Kidney epithelial cell (primary cell): ENCODE measurements around the gene SETD3. TPM values are rescaled to one million over a fixed set of nuclear protein-coding genes. Genes with fewer than 3 reads are reported as not detected.

Experiments used
- DNase-seq: peaks from one replicate; pipeline ENCODE4 v3.0.0-alpha.2; 2010; ENCODE audit warnings: low read depth
- H3K27me3 ChIP-seq: 2 replicates; pipeline ENCODE4 v1.6.0; 2011; ENCODE audit warnings: low read length; ENCODE audit not compliant: control insufficient read depth, insufficient read depth
- H3K36me3 ChIP-seq: 2 replicates; pipeline ENCODE4 v1.5.1; 2011; ENCODE audit warnings: low read length; ENCODE audit not compliant: control insufficient read depth, insufficient read depth
- H3K4me3 ChIP-seq: 2 replicates; pipeline ENCODE4 v1.5.1; 2011; ENCODE audit warnings: low read depth, mild to moderate bottlenecking, control low read depth, low read length
- CTCF ChIP-seq: IDR thresholded peaks from 2 replicates; pipeline ENCODE4 v1.5.1; 2011; ENCODE audit warnings: mild to moderate bottlenecking, moderate library complexity, low read length, control low read depth, inconsistent platforms; ENCODE audit not compliant: insufficient read depth, poor library complexity, severe bottlenecking
- total RNA-seq: library from RNA; depleted of rRNA; stranded (reverse); fragments of >200 nt; gene quantifications from 2 replicates; pipeline ENCODE4 v1.2.3, GENCODE V29; 2015

The SETD3 gene
- total RNA-seq, 1 donor from 2014 or later, result 54.7 TPM

GRCh38 chr14:99407416-99407815 lies 73.2 kb downstream of the SETD3 start:
- no peak for DNase-seq
- H3K27me3 ChIP-seq, result no peaks in the 10 kb centered on the region
- no peak for TF ChIP-seq CTCF
- no peaks in the 10 kb centered on the region for H3K36me3 ChIP-seq
- H3K4me3 ChIP-seq, result no peak overlapping the region

GRCh38 chr14:99402950-99403349 lies 77.7 kb downstream of the SETD3 start:
- H3K27me3 ChIP-seq, result no peaks in the 10 kb centered on the region
- TF ChIP-seq CTCF, result no peak
- DNase-seq, result no peak
- H3K4me3 ChIP-seq, result no peak overlapping the region
- no peaks in the 10 kb centered on the region for H3K36me3 ChIP-seq

- Histone ChIP-seq H3K4me3 (no peak overlapping the region), H3K27me3 (no peaks in the 10 kb centered on the region), H3K36me3 (no peaks in the 10 kb centered on the region)
- DNase-seq, result no peak
- TF ChIP-seq CTCF, result no peak
Observed at GRCh38 chr14:99402285-99402648, 78.4 kb downstream of the SETD3 start.

GRCh38 chr14:99401621-99402284 lies 78.9 kb downstream of the SETD3 start:
- Histone ChIP-seq H3K4me3 (no peak overlapping the region), H3K36me3 (no peaks in the 10 kb centered on the region), H3K27me3 (no peaks in the 10 kb centered on the region)
- no peak for DNase-seq
- TF ChIP-seq CTCF, result no peak

- TF ChIP-seq CTCF, result no peak
- Histone ChIP-seq H3K4me3 (no peak overlapping the region), H3K27me3 (no peaks in the 10 kb centered on the region), H3K36me3 (no peaks in the 10 kb centered on the region)
- no peak for DNase-seq
Observed at GRCh38 chr14:99401211-99401610, 79.4 kb downstream of the SETD3 start.

GRCh38 chr14:99397698-99398097 lies 83.0 kb downstream of the SETD3 start:
- no peak for DNase-seq
- Histone ChIP-seq H3K4me3 (no peak overlapping the region), H3K27me3 (no peaks in the 10 kb centered on the region), H3K36me3 (no peaks in the 10 kb centered on the region)
- no peak for TF ChIP-seq CTCF
